HG03439 (cell line): ENCODE measurements around the gene OMG.
"Not testable (repeated sequence)": the region's sequence is repeated elsewhere in the genome, so short reads cannot be mapped to it uniquely, and the experiment has no call there.

Experiments used
- ATAC-seq: cut with Tn5 transposase; IDR thresholded peaks from one replicate; pipeline ENCODE4 v1.9.1; 2021; ENCODE audit warnings: mild to moderate bottlenecking, moderate library complexity; ENCODE audit not compliant: unreplicated experiment

OMG gene

DNA sequence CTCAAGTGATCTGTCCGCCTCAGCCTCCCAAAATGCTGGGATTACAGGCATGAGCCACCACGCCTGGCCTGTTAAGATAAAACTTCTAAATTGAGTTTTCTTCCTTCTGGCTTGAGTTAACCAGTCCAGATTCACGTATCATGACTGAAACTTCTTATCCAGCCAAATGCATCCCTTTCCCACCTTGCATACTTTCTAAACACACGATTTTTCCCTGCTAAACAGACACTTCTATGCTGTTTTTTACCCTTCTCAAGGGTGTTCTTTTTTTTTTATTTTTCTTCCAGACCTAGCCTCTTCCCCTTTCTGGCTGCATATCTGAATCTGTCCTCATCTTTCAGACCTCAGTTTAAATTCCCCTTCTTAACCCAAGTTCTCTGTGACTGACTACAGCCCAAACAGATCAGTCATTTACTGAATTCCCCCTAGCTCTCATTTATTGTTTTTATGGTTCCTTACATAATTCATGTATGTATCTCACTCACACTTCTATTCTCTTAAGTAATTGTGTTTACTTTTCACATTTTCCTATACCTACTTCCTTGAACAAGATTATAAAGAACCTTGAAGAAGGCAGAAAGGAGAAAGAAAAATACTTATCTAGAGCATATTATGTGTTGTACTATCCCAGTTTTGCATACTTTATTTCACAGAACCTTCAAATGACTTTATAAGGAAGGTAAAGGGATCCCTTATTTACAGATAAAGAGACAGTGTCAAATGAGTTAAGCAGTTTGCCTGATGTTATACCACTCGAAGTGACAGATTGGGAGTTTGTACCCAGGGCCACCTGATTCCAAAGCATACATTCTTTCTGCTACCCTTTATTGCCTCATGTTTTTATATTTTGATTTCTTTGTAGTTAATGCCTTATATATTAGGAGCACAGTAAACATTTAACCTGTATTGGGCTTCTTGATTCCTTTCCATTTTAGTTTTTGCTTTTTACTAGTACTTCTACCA is 11.6 kb upstream of the OMG start:
- ATAC-seq, result no peak

DNA sequence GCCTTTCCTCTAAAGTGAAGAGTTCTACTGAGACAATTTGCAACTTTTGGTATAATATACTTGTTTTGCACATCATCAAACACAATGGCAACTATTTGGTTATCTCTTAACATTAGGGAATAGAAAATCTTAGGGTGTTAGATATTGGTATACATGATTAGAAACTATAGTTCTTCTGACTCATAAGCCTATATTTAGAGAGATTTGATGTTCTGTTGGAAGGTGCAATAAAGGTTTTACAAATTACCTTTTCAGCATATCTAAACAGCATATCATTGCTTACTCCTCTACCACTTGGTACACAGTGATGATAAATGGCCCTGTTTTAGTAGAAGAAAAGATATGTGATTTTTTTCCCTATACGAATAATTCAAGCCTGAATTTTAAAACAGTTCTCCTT is 10.6 kb upstream of the OMG start:
- ATAC-seq, result no peak

DNA sequence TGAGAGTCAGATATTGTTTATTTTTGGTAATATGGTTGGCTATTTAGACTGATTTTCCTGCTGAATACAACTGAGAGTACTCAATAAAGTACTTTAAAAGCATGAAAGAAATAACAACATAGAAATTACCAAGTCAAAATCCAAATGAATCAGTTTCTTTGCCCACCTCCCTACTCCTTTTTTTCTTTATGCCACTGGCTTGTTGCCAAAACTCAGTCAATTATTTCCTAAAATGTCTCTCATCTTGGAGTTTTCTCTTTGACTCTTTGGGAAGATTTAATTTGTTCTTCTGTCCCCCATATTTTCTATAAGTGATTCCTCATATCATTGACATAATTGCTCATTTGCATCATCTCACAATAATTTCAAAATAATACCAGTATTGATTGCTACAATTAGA is 2.6 kb upstream of the OMG start:
- ATAC-seq, result no peak

DNA sequence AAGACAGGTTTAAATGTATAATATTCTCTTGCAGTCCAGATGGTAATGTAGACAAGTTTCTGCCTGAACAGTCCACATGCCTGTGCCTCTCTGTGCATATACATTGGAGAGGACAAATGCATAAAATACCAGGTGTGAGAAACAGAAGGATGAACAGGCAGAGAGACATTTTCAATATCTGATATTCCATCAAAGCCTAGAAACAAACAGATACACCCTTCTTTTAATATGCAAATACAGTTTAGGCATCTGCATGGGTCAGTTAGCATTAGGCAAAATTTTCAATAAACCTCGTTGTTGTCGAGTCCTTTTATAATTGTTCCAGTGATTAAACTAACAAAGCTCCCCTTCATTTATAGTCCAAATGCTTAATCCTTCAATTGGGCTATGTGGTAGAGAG is 897 bp downstream of the OMG start:
- no peak for ATAC-seq

DNA sequence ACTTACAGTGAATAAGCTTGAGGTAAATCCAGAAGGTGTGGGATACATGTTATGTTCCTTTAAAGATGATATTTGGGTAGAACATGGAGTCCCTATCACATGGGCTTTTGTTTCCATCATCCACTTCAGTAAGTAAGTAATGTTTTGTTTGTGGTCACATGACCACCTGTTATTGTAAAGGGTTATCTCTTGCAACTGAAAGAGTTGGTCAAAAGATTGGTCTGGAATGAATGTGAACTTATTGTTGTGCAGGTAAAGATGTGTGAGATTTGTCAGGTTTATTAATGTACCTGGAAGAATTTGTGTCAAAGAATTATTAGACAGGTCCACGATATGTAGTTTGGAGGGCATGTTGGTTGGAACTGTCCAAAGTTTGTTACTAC is 1.6 kb downstream of the OMG start:
- ATAC-seq, result no peak

DNA sequence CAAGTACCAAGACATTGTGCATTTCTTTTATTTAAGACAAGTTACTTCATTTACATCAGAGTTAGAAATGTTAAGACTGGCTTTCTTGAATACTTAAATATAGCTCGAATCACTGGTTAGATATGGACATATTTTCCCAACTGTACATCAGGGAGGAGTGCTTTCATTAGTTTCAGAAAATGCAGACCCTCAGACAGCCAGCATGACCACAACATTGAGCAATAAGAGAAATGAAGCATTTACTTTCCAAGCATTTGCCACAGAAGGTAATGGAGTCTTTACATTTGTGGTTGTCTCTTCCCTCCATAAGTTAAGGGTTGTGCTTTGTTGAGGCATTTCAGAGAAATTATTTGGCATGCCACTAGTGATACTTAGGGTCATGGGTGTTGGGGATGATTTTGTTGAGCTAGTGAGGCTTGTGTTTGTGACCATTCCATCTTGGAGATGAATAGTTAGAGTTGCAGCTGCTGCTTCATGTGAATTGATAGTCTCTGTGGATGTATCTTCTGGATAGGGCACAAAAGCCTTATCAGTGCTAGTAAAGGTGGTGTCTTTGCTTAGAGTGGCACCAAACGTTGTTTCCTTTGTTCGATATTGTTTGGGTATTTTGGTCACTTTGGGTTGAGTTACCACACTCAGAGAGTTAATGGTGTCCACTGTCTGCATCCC is 2.1 kb downstream of the OMG start:
- ATAC-seq, result no peak

DNA sequence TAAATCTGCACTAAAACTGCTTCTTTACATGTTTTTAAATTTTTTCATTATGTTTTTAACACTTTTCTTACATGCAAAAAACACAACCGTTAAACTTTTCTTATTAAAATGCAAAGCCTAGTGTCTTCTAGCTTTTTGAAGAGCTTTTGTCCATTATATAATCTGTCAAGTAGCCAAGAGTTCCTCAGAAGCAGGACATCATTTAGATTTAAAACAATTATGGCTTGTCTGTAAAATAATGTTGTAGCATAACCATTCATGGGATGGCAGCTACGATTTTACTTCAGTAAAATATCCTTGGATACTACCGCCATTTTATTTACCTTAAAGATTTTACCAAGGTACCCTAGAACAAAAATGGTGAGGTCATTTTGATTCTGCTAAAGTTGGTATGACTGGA is 2.8 kb downstream of the OMG start:
- ATAC-seq, result no peak

DNA sequence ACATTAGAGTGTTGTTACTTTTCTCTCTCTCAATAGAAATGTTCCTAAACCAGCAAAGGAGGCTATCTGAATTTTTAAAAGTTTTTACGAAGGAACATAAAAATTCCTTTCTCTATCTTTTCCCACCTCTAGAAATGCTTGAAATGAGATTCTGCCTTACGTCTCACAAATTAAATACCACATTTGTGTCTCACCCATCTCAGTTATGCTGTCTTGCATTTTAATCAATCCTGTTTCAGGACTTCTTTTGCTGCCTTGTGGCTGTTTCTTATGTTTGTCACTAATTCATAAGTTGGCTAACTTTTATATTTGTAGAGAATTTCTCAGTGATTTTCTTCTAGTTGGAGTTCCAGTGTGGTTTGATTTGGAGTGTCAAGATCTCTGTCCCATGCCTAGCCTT is 3.5 kb downstream of the OMG start:
- ATAC-seq, result no peak

DNA sequence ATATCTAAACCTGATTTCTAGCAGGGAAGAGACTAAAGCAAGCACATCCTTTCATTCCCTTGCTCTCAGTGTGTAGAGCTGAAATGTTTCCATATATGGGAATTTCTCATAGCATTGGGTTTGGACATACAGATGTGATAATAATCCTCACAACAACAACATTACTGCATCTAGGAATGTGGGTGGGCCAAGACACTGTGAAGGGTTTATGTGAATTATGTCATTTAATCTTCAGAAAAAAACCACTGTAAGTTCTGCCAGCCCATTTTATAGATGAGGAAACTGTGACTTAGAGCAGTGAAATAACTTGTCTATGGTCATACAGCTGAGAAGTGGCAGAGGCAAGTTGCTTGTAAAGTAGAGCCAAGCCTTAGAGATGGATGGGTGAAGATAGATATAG is 5.2 kb downstream of the OMG start:
- no peak for ATAC-seq

DNA sequence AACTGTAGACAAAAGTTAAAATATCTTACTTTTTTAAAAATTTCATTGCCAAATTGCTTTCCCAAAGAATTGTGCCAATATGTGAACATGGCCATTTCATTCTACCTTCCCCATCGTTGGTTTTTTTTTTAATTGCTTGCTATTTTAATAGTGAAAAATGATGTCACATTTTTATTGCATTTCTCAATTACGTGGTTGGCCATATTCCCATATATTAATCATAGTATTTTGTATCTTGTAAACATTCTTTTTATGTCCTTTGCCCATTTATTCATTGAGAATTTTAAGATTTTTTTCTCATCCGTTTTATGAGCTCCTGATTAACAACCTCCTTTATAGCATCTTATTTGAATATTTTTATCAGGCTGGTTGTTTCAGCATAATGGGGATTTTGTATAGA is 7.2 kb downstream of the OMG start:
- ATAC-seq, result no peak

DNA sequence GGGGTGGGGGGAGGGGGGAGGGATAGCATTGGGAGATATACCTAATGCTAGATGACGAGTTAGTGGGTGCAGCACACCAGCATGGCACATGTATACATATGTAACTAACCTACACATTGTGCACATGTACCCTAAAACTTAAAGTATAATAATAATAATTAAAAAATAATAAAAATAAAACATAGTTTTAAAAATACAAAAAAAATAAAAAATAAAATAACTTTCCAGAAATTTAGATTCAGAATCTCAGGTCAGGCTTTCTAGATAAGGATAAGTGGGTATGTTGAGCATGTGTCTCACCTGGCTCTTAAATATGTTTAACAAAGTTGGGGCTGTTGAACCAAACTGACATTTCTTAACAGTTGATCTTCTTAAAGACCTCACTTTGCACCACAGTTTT is 9.1 kb downstream of the OMG start:
- not testable (repeated sequence) for ATAC-seq

DNA sequence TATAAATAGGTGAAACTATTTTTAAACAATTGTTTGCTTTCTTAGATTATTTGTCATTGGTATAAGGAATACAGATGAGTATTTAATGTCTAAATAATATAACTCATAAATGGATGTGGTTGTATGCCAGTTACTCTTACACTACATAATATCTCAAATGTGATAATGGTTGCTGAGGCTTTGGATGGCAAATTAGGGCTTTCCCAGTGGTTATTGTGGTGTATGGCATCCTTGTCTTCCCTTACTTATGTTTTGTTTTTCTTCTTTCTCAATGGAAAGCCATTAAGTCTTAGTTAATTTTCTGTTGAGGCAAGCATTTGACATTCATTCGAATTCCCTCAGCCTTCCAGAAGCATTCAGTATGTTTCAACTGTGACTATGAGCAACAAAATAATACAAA is 10.5 kb downstream of the OMG start:
- no peak for ATAC-seq

DNA sequence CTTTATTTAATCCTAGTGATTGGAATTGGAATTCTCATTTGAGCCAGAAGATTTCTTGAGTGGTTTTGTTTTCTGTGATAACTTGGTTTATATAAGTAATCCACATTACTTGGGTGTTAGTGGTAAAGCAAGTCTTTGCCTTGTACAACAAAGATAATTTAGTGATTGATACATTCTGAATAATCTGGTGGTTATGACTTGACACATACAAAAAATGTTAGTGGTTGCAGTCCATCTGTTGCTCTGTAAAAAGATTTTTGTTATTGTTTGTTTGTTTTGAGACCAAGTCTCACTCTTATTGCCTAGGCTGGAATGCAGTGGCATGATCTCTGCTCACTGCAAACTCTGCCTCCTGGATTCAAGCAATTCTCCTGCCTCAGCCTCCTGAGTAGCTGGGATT is 13.2 kb downstream of the OMG start:
- ATAC-seq, result no peak

DNA sequence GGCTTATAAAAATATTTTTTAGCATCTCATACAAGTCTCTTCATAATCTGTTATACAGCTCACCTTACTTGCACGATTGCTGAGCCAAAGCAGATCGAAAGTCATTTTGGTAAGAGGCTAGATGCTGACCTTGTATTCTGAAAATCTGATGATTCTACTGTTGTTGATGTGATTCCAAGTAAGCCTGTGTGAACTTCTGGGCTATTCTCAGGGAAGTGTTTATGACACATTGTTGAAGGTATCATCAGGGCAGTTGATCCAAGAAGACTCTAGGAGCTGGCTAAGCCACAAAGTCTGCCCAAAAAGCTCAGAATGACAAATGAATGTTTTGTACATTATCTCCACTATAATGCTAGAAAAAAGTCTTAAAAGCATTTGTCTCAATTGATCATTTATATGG is 16.0 kb downstream of the OMG start:
- no peak for ATAC-seq

DNA sequence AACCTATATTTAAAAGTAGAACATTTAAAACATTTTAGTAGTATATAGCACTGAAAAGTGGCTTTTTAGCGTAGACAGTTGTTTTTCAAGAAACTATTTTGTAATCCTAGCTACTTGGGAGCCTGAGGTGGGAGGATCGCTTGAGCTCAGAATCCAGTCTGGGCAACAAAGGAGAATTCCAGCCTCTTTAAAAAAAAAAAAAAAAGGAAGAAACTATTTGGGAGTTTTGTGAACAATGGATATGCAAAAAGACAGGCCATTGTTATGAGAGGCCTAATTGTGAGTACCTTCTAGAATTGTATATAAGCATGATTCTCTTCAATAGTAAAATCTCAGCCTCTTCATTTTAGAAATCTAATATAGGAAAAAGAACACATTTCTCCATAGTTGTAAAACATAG is 17.6 kb downstream of the OMG start:
- ATAC-seq, result no peak

DNA sequence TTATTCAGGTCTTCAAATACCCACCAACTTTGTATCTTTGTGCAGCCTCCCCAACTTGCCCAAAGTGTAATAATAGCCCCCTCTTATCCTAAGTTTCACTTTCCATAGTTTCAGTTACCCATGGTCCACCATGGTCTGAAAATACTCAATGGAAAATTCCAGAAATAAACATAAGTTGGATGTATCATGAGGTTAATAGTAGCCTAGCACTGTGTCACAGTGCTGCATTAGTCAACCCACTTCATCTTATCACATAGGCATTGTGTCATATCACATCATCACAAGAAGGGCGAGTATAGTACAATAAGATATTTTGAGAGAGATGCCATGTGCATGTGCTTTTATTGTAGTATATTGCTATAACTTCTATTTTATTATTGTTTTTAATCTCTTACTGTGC is 21.9 kb downstream of the OMG start:
- ATAC-seq, result no peak

DNA sequence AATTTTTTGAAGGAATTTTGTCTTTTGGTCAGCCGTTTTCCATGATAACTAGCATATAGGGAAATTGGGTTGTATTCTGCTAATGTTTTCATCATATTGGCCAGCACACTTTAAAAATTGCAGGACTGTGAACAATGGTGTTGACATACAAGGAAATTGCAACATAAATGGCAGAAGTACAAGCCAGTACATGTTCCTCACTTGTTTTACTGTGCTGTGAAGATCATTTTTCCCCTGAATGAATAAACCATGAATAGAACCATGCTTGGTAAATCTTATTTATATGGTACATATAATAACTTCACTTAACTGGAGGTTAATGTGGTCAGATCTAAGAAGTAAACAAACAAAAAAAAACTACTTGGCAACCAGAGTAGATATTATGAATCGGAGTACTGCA is 22.8 kb downstream of the OMG start:
- no peak for ATAC-seq

DNA sequence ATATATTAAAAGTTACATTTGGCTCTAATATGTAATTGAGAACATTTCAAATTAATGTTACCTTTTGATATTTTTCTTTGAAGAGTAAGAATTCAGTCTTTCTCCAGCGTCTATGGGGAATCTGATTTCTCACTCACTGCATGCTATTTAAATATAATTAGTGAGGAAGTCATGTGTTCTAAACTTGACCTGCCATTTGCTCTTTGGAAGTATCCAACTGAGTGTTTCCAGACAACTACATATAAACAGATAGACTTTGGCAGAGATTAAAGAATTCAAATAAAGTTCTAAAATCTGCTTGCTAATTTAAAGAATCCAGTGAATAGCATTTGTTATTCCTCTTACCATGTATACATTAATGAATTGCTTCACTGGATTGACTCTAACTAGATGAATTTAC is 23.5 kb downstream of the OMG start:
- ATAC-seq, result no peak

DNA sequence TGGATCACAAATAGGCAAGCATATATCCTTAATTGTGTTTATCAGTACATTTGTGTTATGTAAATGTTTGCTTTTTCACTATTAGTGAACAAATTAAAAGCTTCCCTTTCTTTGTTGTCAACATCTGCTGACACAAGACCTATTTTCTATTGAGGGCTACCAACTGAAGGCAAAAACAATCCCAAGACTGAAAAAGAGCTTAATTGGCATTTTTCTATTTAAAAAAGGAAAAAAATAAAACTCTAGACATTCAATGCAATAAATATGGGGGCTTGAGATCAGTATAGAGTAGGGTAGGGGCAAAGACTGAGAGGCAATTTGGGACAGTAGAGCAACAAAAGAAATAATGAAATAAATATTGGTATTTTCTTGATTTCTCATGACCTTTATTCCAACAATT is 24.2 kb downstream of the OMG start:
- ATAC-seq, result no peak

DNA sequence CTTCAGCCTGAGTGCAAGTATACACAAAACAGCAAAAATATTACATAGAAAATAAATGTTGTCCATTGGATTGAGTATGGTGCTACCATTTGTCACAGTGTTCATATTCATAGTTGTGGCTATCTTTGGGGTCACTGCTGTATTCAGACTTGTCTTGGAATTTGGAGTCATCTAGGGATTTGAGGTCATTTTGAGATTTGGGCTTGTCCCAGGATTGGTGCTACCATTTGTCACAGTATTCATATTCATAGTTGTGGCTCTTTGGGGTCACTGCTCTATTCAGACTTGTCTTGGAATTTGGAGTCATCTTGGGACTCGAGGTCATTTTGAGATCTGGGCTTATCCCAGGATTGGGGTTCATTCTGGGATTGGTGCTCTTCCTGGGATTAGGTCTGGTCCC is 24.8 kb downstream of the OMG start:
- ATAC-seq, result no peak

DNA sequence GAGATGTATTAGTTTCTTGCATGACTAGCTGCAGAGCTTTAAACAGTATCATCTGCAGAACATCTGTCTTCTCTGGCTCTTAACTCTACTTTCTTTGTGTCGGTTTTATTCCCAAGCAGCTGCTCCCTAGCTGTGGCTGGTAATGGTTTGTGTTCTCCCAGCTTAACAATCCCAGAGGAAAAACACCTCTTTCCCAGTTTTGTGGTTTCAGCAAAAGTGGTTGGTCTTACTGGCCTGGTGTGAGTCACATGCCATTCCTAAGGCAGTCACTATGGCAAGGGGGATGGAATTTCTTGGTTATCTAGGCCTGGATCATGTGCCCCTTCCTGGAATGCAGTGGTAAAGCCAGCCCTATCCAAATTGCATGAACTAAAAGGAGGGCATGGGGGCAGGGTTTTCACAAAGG is 27.5 kb downstream of the OMG start:
- ATAC-seq, result no peak

DNA sequence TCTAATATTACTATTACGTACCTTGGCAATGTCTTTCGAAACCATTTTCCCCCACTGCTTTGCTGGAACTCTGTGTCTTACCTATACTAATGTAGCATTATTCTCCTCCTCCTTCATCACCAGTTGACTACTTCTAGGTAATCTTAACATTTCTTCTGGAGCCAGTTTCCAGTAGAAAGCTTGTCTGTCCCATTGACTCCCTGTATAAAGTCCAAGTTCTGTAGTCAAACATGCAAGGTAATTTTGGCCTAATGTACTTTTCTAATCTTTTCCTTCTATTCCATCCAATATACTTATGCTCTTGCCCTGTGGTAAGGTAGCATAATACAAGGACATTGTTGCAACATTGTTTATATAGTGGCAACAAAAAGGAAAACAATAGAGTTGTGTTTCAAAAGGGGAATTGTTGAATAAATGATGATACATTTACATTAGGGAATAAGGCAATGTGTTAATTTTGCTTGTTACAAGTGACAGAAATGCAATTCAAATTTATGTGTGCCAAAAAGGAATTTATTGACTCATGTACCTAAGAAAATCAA is 27.9 kb downstream of the OMG start:
- ATAC-seq, result no peak
